Measurements from ENCODE around the gene RHOT2. TPM values are rescaled to one million over a fixed set of nuclear protein-coding genes. Genes with fewer than 3 reads are reported as not detected.

Gene RHOT2
- total and polyA plus RNA-seq, 9 of the 15 experiments (the other 6 are each of a cell fraction or from before 2014, with no cell fraction given) = 5.0 to 373 (median 112) TPM

- TF ChIP-seq ASH1L (IDR thresholded peaks at IDR 0.05; ENCODE audit: borderline replicate concordance, low read depth, partially characterized antibody) (no peak), ZBTB1 (CRISPR knock-in tag; IDR thresholded peaks at IDR 0.05; ENCODE audit: borderline replicate concordance, low read depth) (no peak), CC2D1A (IDR thresholded peaks at IDR 0.05) (no peak), USF1 (CRISPR knock-in tag; IDR thresholded peaks at IDR 0.05) (peak; percentile 43; the same call in 1 of the 2 replicates), TEAD1 (CRISPR knock-in tag; IDR thresholded peaks at IDR 0.05) (peak in 1 of 2 experiments; percentile 17; a peak in 1 of 4 replicates), HBP1 (CRISPR knock-in tag; IDR thresholded peaks at IDR 0.05) (peak; percentile 78; the same call in 1 of the 2 replicates), FIP1L1 (IDR thresholded peaks at IDR 0.05; ENCODE audit: low read depth, low read length, poor library complexity, severe bottlenecking) (no peak), TFE3 (CRISPR knock-in tag; IDR thresholded peaks at IDR 0.05) (no peak), ZNF511 (CRISPR knock-in tag; IDR thresholded peaks at IDR 0.05) (no peak; the same call in 1 of the 2 replicates), RNF2 (IDR thresholded peaks at IDR 0.05) (no peak), NKRF (IDR thresholded peaks at IDR 0.05; ENCODE audit: borderline replicate concordance) (no peak; the same call in 1 of the 2 replicates), HDAC2 (IDR thresholded peaks at IDR 0.05) (no peak), ATF2 (CRISPR knock-in tag; IDR thresholded peaks at IDR 0.05) (peak; percentile 49; the same call in 1 of the 2 replicates), MLLT1 (IDR thresholded peaks at IDR 0.05) (no peak), SMARCC2 (IDR thresholded peaks at IDR 0.05; ENCODE audit: low read depth) (no peak), CBFA2T2 (conservative IDR thresholded peaks at IDR 0.05) (no peak)
Measured at GRCh38 chr16:683396-684070, 15.6 kb downstream of the RHOT2 start (continued).

Data from K562 (cell line).